Pericardium fibroblast (primary cell): ENCODE results near the gene TMEM109. TPM values are rescaled to one million over a fixed set of nuclear protein-coding genes. Genes with fewer than 3 reads are reported as not detected.

Experiments
- total RNA-seq: library from RNA; depleted of rRNA; stranded (reverse); fragments of >200 nt; gene quantifications from 2 replicates; pipeline ENCODE4 v1.2.3, GENCODE V29; 2015

The TMEM109 gene, protein sequence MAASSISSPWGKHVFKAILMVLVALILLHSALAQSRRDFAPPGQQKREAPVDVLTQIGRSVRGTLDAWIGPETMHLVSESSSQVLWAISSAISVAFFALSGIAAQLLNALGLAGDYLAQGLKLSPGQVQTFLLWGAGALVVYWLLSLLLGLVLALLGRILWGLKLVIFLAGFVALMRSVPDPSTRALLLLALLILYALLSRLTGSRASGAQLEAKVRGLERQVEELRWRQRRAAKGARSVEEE
- 60.5 and 77.4 TPM in 2 replicates for total RNA-seq

DNA sequence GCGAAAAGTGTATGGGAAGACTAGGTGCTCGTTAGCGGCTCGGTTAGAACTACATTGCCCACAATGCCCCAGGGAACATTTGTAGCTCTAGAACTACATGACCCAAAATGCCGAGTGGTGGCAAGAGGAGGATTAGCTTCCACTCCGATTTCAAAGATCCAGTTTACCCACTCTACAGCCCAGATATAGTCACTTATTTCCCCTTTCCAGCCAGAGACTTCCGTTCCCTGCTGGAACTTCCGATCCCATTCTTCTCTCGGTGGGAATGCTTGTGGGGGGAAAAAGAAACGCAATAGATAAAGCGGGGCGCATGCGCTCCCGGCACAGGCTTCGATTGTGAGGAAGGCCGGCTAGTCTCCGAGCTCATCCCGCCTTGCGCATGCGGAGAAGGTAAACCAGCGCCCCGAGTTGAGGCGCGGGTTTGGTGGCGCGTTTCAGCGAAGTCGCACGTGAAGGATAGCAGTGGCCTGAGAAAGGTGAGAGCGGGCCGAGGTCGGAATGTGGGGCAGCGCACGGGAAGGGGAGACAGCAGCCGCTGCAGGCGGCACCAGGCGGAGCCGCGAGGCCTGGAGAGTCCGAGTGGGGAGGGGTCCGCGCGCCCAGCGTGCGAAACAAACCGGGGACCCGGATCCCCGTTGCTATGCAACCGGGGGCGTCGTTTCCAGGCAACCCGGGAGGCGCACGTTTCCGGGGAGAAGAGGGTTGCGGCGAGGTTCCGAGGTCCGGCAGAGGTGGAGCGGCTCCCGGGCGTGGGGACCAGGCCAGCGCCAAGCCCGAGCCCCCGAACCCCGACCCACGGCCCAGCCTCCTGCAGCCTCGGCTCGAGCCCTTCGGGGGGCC is at the start of gene TMEM109:
Gene TMEM109, plus strand, starts transcription at position 366 of the 840 bp plus-strand sequence. CDS start 5,536 bp downstream, outside the sequence.

DNA sequence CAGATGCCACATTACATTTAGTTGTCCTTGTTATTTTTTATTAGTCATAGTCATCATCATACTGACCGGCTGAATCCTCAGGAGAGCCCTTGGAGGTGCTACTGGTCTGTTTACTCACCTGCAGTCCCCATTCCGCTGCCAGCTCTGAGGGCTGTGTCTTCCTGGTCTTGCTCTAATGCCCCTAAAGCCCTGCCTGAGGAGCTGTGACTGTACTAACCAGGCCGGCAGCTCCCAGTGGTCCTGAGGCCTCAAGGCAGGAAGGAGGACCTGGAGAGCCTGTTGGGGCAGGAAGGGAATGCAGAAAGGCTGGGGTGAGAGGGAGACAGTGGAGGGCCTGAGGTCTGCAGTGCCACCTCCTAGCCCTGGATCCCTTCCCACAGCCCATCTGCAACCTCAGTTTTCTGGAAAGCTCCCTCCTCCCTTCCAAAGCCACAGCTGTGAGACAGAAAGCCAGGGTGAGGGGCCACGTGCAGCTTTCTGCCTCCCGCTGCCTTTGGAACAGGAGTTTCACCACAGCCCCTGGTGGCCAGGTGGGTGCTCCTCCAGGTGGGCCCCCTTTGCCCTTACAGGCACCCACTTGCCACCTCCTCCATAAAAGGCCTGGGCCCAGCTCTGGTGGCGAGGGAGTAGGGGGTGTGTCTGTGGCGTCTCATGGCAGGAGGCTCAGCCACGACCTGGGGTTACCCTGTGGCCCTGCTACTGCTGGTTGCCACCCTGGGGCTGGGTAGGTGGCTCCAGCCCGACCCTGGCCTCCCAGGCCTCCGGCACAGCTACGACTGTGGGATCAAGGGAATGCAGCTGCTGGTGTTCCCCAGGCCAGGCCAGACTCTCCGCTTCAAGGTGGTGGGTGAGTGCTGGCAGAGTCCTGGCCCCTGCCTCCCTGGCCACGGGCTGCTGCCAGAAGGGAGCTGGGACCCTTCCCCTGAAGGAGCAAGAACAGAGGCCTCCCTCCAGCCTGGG is 46.8 kb upstream of the TMEM109 start, which contains the start of gene ZP1:
Gene ZP1, plus strand, starts transcription at position 632 of the 960 bp plus-strand sequence. Its CDS starts 20 bp downstream, at position 652.

DNA sequence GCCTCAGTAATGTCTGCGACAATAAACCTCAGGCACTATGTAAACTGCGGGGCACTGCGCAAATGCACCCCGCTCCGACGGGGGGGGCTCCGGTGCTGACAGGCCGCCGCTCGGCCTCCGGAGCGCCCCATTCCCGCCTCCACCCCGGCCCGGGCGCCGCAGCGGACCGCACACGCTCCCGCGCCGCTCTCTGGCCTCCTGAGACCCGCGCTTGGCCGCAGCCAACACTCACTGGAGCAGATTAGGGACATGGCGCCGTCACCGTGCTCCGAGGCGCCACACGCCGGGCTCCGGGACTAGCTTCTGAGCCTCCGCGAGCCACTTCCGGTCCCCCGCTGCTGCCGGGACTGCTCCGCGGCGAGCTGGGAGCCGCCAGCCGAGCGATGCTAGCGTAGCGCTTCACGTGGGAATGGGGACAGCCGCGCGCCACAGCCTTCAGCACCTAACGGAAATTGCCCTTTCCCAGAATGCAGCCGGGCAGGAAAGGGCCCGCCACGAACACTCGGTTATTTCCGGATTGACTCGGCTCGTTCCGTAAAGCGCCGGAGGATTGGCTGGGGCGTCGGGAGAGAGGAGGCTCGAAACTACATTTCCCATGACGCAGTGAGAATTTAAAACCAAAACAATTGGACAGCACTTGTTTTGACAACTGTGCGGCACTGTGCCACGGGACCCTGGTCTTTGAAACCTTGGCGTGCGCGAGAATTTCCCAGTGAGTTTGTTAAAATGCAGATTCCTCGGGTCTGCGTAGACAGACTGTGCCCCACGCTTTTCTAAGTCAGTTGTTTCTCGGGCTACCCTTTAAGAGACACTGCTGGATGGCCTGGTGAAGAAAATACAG is 7.6 kb upstream of the TMEM109 start, which contains the start of gene PRPF19:
Gene PRPF19, minus strand, starts transcription at position 454 of the 841 bp plus-strand sequence. Its CDS starts 203 bp downstream, at position 251.

DNA sequence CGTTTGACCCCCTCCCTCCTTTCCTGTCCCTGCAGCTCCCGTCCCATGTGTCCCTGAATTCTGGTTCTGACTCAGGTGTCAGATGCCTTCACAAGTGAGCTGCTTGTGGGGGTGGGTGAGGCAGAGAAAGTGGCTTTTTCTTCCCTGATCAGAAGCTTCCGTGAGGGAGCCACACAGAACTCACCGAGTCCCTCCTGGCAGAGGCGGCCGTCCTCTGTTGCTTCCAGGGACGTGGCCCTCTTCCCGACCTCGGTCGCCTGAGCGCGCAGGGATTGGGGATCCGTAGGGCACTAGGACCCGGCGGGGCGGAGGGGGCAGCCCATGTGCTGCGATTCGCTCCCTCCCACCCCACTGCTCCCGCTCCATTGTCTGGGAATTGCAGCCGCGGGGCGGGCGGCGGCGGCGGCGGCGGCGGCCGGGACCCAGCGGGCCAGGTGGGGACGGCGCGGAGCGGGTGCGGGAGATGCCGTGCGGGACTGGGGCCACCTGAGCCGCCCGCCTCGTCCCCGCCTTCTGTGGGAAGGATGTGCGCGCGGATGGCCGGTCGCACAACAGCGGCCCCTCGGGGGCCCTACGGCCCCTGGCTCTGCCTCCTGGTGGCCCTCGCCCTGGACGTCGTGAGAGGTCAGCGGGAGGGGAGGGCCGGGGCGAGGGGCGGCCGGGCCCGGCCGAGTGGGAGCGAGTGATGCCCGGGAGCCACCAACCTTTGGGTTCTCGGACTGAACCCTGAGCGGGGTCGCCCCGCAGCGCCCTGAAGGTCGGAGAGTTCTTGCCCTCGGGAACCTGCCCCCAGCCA is 10.3 kb downstream of the TMEM109 start, which contains the start of gene TMEM132A:
Gene TMEM132A, plus strand, starts transcription at position 351 of the 796 bp plus-strand sequence. Its CDS starts 174 bp downstream, at position 525.

DNA sequence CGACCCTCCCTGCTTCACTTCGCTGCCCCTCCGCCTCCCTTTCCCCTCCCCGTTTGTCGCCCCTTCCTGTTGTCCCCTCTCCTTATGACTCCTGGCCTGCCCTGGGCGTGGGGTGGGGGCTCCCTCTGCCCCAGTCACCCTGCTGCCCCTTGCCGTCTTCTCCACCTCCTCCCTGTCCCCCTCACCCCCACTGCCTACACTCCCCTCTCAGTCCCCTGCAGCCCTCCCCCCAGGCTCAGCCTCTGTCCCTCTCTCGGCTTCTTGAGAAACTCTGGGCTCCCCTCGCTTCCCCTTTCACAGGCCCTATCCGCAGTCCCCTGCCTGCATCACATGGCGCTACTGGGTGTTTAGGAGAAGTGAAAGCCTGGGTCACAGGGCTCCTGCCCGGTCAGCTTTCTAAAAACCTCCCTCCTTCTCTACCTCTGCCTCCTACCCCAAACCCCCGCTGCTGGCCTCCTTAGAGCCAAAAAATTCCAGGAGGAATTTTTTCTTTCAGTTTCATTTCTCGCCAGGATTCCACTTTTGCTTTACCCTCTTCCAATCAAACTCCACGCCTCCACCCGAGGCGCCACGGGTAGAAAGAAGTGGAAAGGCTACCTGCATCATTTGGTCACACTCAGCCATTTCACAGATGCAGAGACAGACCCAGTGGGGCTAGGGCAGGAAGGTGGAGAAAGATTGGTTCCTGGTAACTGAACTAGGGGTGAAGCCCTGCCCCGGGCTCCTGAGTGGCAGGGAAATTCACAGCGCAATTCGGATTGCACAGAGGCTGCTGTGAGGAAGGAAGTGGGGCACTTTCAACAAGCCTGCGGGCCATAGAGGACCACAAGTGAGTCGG is 38.2 kb downstream of the TMEM109 start, which contains the start of gene SLC15A3:
Gene SLC15A3, minus strand, starts transcription at position 273 of the 838 bp plus-strand sequence. CDS start 625 bp downstream, outside the sequence.

DNA sequence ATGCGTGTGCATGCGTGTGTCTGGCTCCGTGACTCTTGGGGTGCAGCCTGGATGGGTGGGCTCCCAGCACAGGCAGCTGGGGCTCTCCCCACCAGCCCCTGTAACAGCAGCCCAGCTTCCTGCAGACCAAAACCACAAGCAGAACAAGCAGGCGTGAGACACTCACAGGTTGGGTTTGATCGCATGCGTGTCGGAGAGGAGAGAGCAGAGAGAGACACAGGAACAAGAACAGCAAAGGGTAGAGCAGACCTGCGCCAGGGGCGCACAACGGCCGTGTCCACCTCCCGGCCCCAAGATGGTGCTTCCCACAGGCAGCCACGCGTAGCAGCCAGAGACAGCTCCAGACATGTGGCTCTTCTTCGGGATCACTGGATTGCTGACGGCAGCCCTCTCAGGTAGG is 57.6 kb downstream of the TMEM109 start, which contains the start of gene CD6:
Gene CD6, plus strand, starts transcription at position 161 of the 400 bp plus-strand sequence. Its CDS starts 186 bp downstream, at position 347.

Other genes starting within 250 kb of the TMEM109 start
- gene MS4A8, start 214.5 kb upstream of the TMEM109 start, total RNA-seq = not detected in 2 replicates
- gene MS4A18, start 189.4 kb upstream of the TMEM109 start, total RNA-seq = not detected in 2 replicates
- gene MS4A15, start 157.3 kb upstream of the TMEM109 start, total RNA-seq = not detected in 2 replicates
- not detected in 2 replicates for gene MS4A10, start 128.8 kb upstream of the TMEM109 start, total RNA-seq
- gene CCDC86, start 72.0 kb upstream of the TMEM109 start, total RNA-seq = 18.1 and 20.2 TPM in 2 replicates
- gene PTGDR2, start 58.2 kb upstream of the TMEM109 start, total RNA-seq = 0.77 and 0.93 TPM in 2 replicates
- 0.34 and 0.93 TPM in 2 replicates for gene ZP1, start 46.6 kb upstream of the TMEM109 start, total RNA-seq
- 63.2 and 78.3 TPM in 2 replicates for gene PRPF19, start 7.6 kb upstream of the TMEM109 start, total RNA-seq
- gene TMEM132A, start 10.3 kb downstream of the TMEM109 start, total RNA-seq = 19.8 and 22.2 TPM in 2 replicates
- 3.5 and 6.3 TPM in 2 replicates for gene SLC15A3, start 38.0 kb downstream of the TMEM109 start, total RNA-seq
- not detected in 2 replicates for gene CD6, start 57.5 kb downstream of the TMEM109 start, total RNA-seq
- gene CD5, start 188.3 kb downstream of the TMEM109 start, total RNA-seq = not detected in 2 replicates
- 9.7 TPM in 2 replicates for gene VPS37C, start 247.3 kb downstream of the TMEM109 start, total RNA-seq